IMR-90 (cell line): ENCODE data around the gene ATP23. TPM values are rescaled to one million over a fixed set of nuclear protein-coding genes. Genes with fewer than 3 reads are reported as not detected.

ENCODE experiments used
- ATAC-seq: fragments of 200-7000 bp; cut with Tn5 transposase; 2 replicates; pipeline ENCODE4 v1.9.1; 2020; ENCODE audit warnings: low read depth, mild to moderate bottlenecking, moderate library complexity
- BruUV-seq: library from RNA; stranded (reverse); fragments of 400-500 nt; replicated peaks from 2 replicates; lab custom pipeline; 2021; lab: Mats Ljungman, UMichigan
- CTCF ChIA-PET: fragments of 300-600 bp; formaldehyde crosslinking; extraction: SDS; loops from one replicate; lab custom pipeline; 2021; ENCODE audit warnings: antibody characterized with exemption; lab: Yijun Ruan, JAX
- POLR2A ChIA-PET: fragments of 300-600 bp; sonication (Branson Sonifier 250); formaldehyde crosslinking; loops from one replicate; lab custom pipeline; 2022; ENCODE audit warnings: antibody characterized with exemption; ENCODE audit not compliant: unreplicated experiment; lab: Charles Lee
- DNase-seq: peaks from one replicate; pipeline ENCODE4 v3.0.0; 2013
- H2AFZ ChIP-seq: replicated peaks from 2 replicates; pipeline ENCODE3; 2013; ENCODE audit warnings: low read length, mild to moderate bottlenecking; ENCODE audit not compliant: poor library complexity
- H2AK5ac ChIP-seq: 2 replicates; pipeline ENCODE4 v1.6.1; 2013; ENCODE audit warnings: low read depth, low read length, inconsistent platforms
- H2AK9ac ChIP-seq: replicated peaks from 2 replicates; pipeline ENCODE3; 2013; ENCODE audit warnings: mild to moderate bottlenecking, low read depth, low read length, moderate library complexity; ENCODE audit not compliant: poor library complexity
- H2BK120ac ChIP-seq: 2 replicates; pipeline ENCODE4 v1.6.1; 2013; ENCODE audit warnings: low read depth, low read length, inconsistent platforms
- H2BK15ac ChIP-seq: 3 replicates; pipeline ENCODE4 v1.6.1; 2013; ENCODE audit warnings: low read depth, low read length, inconsistent platforms
- H2BK20ac ChIP-seq: 2 replicates; pipeline ENCODE4 v1.6.1; 2013; ENCODE audit warnings: low read depth, mild to moderate bottlenecking, inconsistent platforms, low read length, moderate library complexity
- H2BK5ac ChIP-seq: 2 replicates; pipeline ENCODE4 v1.6.1; 2013; ENCODE audit warnings: mild to moderate bottlenecking, low read depth, low read length, inconsistent platforms; ENCODE audit not compliant: poor library complexity, severe bottlenecking
- H3K14ac ChIP-seq: replicated peaks from 2 replicates; pipeline ENCODE4 v1.6.1; 2013; ENCODE audit warnings: low read depth, low read length, inconsistent platforms
- H3K18ac ChIP-seq: 2 replicates; pipeline ENCODE4 v1.6.1; 2013; ENCODE audit warnings: low read depth, low read length, control low read depth
- H3K23ac ChIP-seq: 2 replicates; pipeline ENCODE4 v1.6.1; 2013; ENCODE audit warnings: low read depth, low read length, inconsistent platforms
- H3K27ac ChIP-seq: 2 replicates; pipeline ENCODE4 v1.5.1; 2013; ENCODE audit warnings: mild to moderate bottlenecking, control low read depth, low read length; ENCODE audit not compliant: insufficient read depth
- H3K27me3 ChIP-seq: 2 replicates; pipeline ENCODE4 v1.6.1; 2013; ENCODE audit warnings: low read length; ENCODE audit not compliant: control insufficient read depth, insufficient read depth
- H3K36me3 ChIP-seq: 2 replicates; pipeline ENCODE4 v1.6.1; 2013; ENCODE audit warnings: low read length, mixed read lengths; ENCODE audit not compliant: control insufficient read depth, insufficient read depth
- H3K4ac ChIP-seq: 2 replicates; pipeline ENCODE4 v1.6.1; 2013; ENCODE audit warnings: low read depth, low read length, inconsistent platforms
- H3K4me1 ChIP-seq: 2 replicates; pipeline ENCODE4 v1.6.1; 2013; ENCODE audit warnings: low read length, mixed read lengths; ENCODE audit not compliant: control insufficient read depth, insufficient read depth
- H3K4me2 ChIP-seq: 2 replicates; pipeline ENCODE4 v1.6.1; 2013; ENCODE audit warnings: low read depth, mild to moderate bottlenecking, control low read depth, low read length, moderate library complexity
- H3K4me3 ChIP-seq: 2 replicates; pipeline ENCODE4 v1.5.1; 2013; ENCODE audit warnings: low read depth, mild to moderate bottlenecking, control low read depth, low read length, moderate library complexity; ENCODE audit not compliant: insufficient read depth
- H3K56ac ChIP-seq: 2 replicates; pipeline ENCODE4 v1.6.1; 2013; ENCODE audit warnings: low read length, inconsistent platforms; ENCODE audit not compliant: insufficient read depth; ENCODE audit errors: extremely low read depth
- H3K79me1 ChIP-seq, 2 experiments: 2 replicates each; pipeline ENCODE4 v1.6.1; 2013; ENCODE audit warnings: low read length in 2 of 2, inconsistent platforms in 1 of 2, low read depth in 1 of 2
- H3K9ac ChIP-seq: 2 replicates; pipeline ENCODE4 v1.6.1; 2013; ENCODE audit warnings: low read depth, low read length, control low read depth
- H3K9me1 ChIP-seq: 2 replicates; pipeline ENCODE4 v1.6.1; 2013; ENCODE audit warnings: low read length, inconsistent platforms; ENCODE audit not compliant: insufficient read depth
- H3K9me3 ChIP-seq: 2 replicates; pipeline ENCODE4 v1.6.1; 2013; ENCODE audit warnings: low read length; ENCODE audit not compliant: control insufficient read depth, insufficient read depth
- H4K20me1 ChIP-seq: 2 replicates; pipeline ENCODE4 v1.6.1; 2013; ENCODE audit warnings: low read length, inconsistent platforms; ENCODE audit not compliant: insufficient read depth
- H4K5ac ChIP-seq: 2 replicates; pipeline ENCODE4 v1.6.1; 2013; ENCODE audit warnings: mild to moderate bottlenecking, low read depth, low read length, control low read depth
- H4K8ac ChIP-seq, 2 experiments: 2 replicates each; pipeline ENCODE4 v1.6.1; 2013; ENCODE audit warnings: low read depth in 2 of 2, low read length in 2 of 2, control low read depth in 1 of 2, inconsistent platforms in 1 of 2
- H4K91ac ChIP-seq: 2 replicates; pipeline ENCODE4 v1.6.1; 2013; ENCODE audit warnings: low read depth, low read length, inconsistent platforms; ENCODE audit not compliant: insufficient read depth
- CEBPB ChIP-seq: IDR thresholded peaks from 2 replicates; pipeline ENCODE4 v1.6.1; 2012; ENCODE audit warnings: low read depth, low read length, improper control_type of control experiment
- CHD1 ChIP-seq: IDR thresholded peaks from 2 replicates; pipeline ENCODE4 v1.6.1; 2012; ENCODE audit warnings: low read depth, low read length, improper control_type of control experiment
- CTCF ChIP-seq: conservative IDR thresholded peaks from 2 replicates; pipeline ENCODE4 v1.5.1; 2012; ENCODE audit warnings: mild to moderate bottlenecking, low read depth, low read length, improper control_type of control experiment
- MAFK ChIP-seq: IDR thresholded peaks from 2 replicates; pipeline ENCODE4 v1.6.1; 2012; ENCODE audit warnings: low read depth, low read length, improper control_type of control experiment
- MAZ ChIP-seq: IDR thresholded peaks from 2 replicates; pipeline ENCODE4 v1.6.1; 2012; ENCODE audit warnings: low read depth, mild to moderate bottlenecking, low read length, improper control_type of control experiment, moderate library complexity, borderline replicate concordance
- MXI1 ChIP-seq: IDR thresholded peaks from 2 replicates; pipeline ENCODE4 v1.6.1; 2012; ENCODE audit warnings: low read depth, mild to moderate bottlenecking, low read length, moderate library complexity, borderline replicate concordance
- RAD21 ChIP-seq: IDR thresholded peaks from 2 replicates; pipeline ENCODE4 v1.6.1; 2012; ENCODE audit warnings: low read length, improper control_type of control experiment
- RCOR1 ChIP-seq: IDR thresholded peaks from 2 replicates; pipeline ENCODE4 v1.6.1; 2012; ENCODE audit warnings: mild to moderate bottlenecking, low read length, improper control_type of control experiment; ENCODE audit not compliant: insufficient replicate concordance
- RFX5 ChIP-seq: IDR thresholded peaks from 2 replicates; pipeline ENCODE4 v1.8.0; 2012; ENCODE audit warnings: low read depth, mild to moderate bottlenecking, low read length, moderate library complexity
- SMC3 ChIP-seq: fragments of 150-350 bp; IDR thresholded peaks from 2 replicates; pipeline ENCODE4 v1.6.1; 2016; ENCODE audit warnings: low read depth, mild to moderate bottlenecking, antibody characterized with exemption, low read length, moderate library complexity
- WGBS, 2 experiments: methylation state at CpG; one replicate each; pipeline versions ENCODE4 v1.1.5 to v1.1.7; 2013; ENCODE audit warnings: missing lambda C conversion rate in 2 of 2; ENCODE audit not compliant: insufficient read length in 1 of 2; ENCODE audit errors: extremely low coverage in 2 of 2; 5-methylcytosine and 5-hydroxymethylcytosine counted together
- dilution Hi-C: fragments of 300-500 bp; cut with HindIII; formaldehyde crosslinking; loops from one replicate; pipeline ENCODE4 v1.14.3; 2018; ENCODE audit warnings: low sequenced_read_pairs; ENCODE audit not compliant: unreplicated experiment
- in situ Hi-C: fragments of 300-500 bp; cut with MboI; formaldehyde crosslinking; loops from 3 replicates; pipeline ENCODE4 v1.14.3; 2019; ENCODE audit warnings: low sequenced_read_pairs, inconsistent platforms, mixed read lengths
- intact Hi-C: fragments of 100-400 bp; cut with micrococcal nuclease; formaldehyde crosslinking; loops from 2 replicates; pipeline ENCODE4 v1.10.0; 2022
- polyA plus RNA-seq, 3 experiments: library from polyadenylated mRNA; depleted of rRNA; stranded (reverse); fragments of >200 nt; gene quantifications; 2 replicates each; pipeline ENCODE4 v1.2.3, GENCODE V29; 2012; ENCODE audit warnings: low replicate concordance in 1 of 3
- total RNA-seq: library from RNA; depleted of rRNA; stranded (reverse); fragments of >200 nt; gene quantifications from 2 replicates; pipeline ENCODE4 v1.2.3, GENCODE V29; 2012
- TF ChIP-seq, protein P1 (sequence below): fragments of 150-350 bp; IDR thresholded peaks from 2 replicates; pipeline ENCODE4 v1.6.1; 2016; ENCODE audit warnings: low read depth, mild to moderate bottlenecking, low read length, moderate library complexity, borderline replicate concordance
- TF ChIP-seq, protein P2 (sequence below): fragments of 150-350 bp; IDR thresholded peaks from 2 replicates; pipeline ENCODE4 v1.6.1; 2017; ENCODE audit warnings: mild to moderate bottlenecking, antibody characterized with exemption, low read length, low read depth

ATP23 gene
- total and polyA plus RNA-seq, 2 of the 4 experiments (the other 2 are of a cell fraction): 6.4 to 7.2 TPM

GRCh38 chr12:57954768-57955167 lies 13.4 kb downstream of the ATP23 start:
- no peak overlapping the region for H3K18ac ChIP-seq
- WGBS, 2 experiments: no CpG with 5 or more reads among the region's 1 CpG

More at GRCh38 chr12:57954768-57955167, 13.4 kb downstream of the ATP23 start:
- no peak overlapping the region for H2AK5ac ChIP-seq
- intact Hi-C loops (no loop called here), in situ Hi-C loops (no loop called here), dilution Hi-C loops (no loop called here)
- no peak overlapping the region for H4K91ac ChIP-seq
- H2BK15ac ChIP-seq: no peak overlapping the region
- H2BK20ac ChIP-seq: no peak overlapping the region
- ATAC-seq: no peak
- no peak overlapping the region for H2AFZ ChIP-seq
- no peaks in the 10 kb centered on the region for H3K27me3 ChIP-seq
- H3K14ac ChIP-seq: no peak overlapping the region
- no peak for DNase-seq
- no peak overlapping the region for H3K23ac ChIP-seq
- no peaks in the 10 kb centered on the region for H3K4me1 ChIP-seq
- H3K56ac ChIP-seq: no peak overlapping the region
- no peak overlapping the region for H2AK9ac ChIP-seq
- no peaks in the 10 kb centered on the region for H3K9me1 ChIP-seq
- POLR2A ChIA-PET: no interaction called here
- H3K27ac ChIP-seq: no peak overlapping the region
- no peak overlapping the region for H3K4ac ChIP-seq
- H3K36me3 ChIP-seq: no peaks in the 10 kb centered on the region
- H3K4me3 ChIP-seq: no peak overlapping the region
- H4K5ac ChIP-seq: no peak overlapping the region
- H4K8ac ChIP-seq: no peak overlapping the region
- no peak overlapping the region for H2BK5ac ChIP-seq
- no peak overlapping the region for H3K9ac ChIP-seq
- H3K79me1 ChIP-seq: no peaks in the 10 kb centered on the region
- no peak overlapping the region for H2BK120ac ChIP-seq
- BruUV-seq: no TSS peak
- H3K4me2 ChIP-seq: no peak overlapping the region
- no peaks in the 10 kb centered on the region for H3K9me3 ChIP-seq
- no peak for TF ChIP-seq CEBPB
- no peak for TF ChIP-seq CTCF
- TF ChIP-seq MXI1: no peak
- no peak for TF ChIP-seq MAFK
- no peak for TF ChIP-seq CHD1
- no peak for TF ChIP-seq SMC3
- TF ChIP-seq, protein P1, sequence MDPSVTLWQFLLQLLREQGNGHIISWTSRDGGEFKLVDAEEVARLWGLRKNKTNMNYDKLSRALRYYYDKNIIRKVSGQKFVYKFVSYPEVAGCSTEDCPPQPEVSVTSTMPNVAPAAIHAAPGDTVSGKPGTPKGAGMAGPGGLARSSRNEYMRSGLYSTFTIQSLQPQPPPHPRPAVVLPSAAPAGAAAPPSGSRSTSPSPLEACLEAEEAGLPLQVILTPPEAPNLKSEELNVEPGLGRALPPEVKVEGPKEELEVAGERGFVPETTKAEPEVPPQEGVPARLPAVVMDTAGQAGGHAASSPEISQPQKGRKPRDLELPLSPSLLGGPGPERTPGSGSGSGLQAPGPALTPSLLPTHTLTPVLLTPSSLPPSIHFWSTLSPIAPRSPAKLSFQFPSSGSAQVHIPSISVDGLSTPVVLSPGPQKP: no peak
- TF ChIP-seq RCOR1: no peak
- no peak for TF ChIP-seq RFX5
- no peak for TF ChIP-seq MAZ
- TF ChIP-seq, protein P2, sequence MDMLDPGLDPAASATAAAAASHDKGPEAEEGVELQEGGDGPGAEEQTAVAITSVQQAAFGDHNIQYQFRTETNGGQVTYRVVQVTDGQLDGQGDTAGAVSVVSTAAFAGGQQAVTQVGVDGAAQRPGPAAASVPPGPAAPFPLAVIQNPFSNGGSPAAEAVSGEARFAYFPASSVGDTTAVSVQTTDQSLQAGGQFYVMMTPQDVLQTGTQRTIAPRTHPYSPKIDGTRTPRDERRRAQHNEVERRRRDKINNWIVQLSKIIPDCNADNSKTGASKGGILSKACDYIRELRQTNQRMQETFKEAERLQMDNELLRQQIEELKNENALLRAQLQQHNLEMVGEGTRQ: no peak
- TF ChIP-seq RAD21: no peak
- CTCF ChIA-PET: interaction anchor here (0.6 kb wide), 2 partner anchors 28 to 89 kb away, joined by 4 to 5 read pairs; no protein-coding TSS in a partner anchor
- no peaks in the 10 kb centered on the region for H4K20me1 ChIP-seq
